ENCODE results near the gene JAK3. TPM values are rescaled to one million over a fixed set of nuclear protein-coding genes. Genes with fewer than 3 reads are reported as not detected.

The JAK3 gene
- total and polyA plus RNA-seq, 2 of the 4 experiments (the other 2 are of a cell fraction), result 0.36 to 1.5 TPM

DNA sequence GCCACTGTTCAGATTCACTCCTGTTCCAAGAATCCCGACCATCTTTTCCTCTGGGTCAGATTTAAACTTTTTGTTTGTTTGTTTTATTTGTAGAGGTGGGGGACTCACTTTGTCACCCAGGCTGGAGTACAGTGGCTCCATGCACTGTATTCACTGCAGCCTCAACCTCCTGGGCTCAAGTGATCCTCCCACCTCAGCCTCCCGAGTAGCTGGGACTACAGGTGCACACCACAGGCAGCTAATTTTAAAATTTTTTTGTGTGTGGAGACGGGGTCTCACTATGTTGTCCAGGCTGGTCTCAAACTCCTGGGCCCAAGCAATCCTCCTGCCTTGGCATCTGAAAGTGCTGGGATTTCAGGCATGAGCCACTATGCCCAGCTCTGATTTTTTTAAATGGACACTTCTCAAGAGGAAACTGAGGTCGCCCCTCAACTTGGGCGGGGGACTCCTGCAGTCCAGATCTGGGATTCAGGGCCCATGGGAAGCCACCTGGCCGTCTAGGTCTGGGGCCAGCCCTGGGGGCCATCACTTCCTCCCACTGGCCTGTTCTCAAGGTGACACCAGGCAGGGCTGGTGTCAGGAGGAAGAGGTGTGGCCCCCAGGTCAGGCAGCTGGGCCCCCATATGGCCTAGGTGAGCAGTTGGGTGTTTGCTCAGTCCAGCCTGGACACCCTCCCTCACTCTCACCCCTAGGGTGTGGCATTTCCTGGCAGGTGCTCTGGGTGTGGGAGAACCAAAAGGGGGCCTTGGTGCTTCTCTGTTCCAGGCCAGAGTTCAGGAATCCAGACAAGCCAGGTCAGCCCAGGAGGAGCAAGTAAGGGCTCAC lies 51.6 kb downstream of the JAK3 start (continued):
- TF ChIP-seq SMC3 (IDR thresholded peaks at IDR 0.05; ENCODE audit: low read depth, low read length), result no peak

DNA sequence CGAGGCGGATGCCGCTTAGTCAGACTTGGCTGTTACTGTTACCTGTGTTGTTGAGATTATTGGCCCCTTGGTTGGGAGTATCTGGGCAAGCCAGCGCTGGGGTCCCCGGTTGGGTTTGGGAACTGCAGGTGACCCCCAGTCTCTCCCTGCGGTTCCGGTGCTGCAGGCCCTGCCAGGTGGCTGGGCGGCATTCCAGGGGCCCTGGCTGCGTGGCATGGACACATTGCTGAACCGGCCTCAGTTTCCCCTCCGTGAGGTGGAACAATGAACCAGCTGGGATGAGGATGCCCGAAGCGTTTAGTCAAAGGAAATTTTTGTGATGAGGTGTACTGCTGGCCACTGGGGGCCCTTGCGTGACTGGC lies 52.3 kb downstream of the JAK3 start:
- Histone ChIP-seq H3K36me3 (ENCODE audit: control insufficient read depth, insufficient read depth, low read length) (no peaks in the 10 kb centered on the region), H2AK9ac (replicated peaks; ENCODE audit: low read depth, low read length, poor library complexity) (no peak overlapping the region), H2BK5ac (ENCODE audit: low read depth, low read length, poor library complexity, severe bottlenecking) (no peak overlapping the region), H4K91ac (ENCODE audit: insufficient read depth, low read depth, low read length) (no peak overlapping the region), H3K9me1 (ENCODE audit: insufficient read depth, low read length) (no peaks in the 10 kb centered on the region), H3K4me3 (ENCODE audit: insufficient read depth, low read depth, low read length) (no peak overlapping the region), H3K14ac (replicated peaks; ENCODE audit: low read depth, low read length) (no peak overlapping the region), H4K5ac (ENCODE audit: low read depth, low read length) (no peak overlapping the region), H3K9me3 (ENCODE audit: control insufficient read depth, insufficient read depth, low read length) (peaks cover 3% of the 10 kb centered on the region; the same call in 1 of the 2 replicates), H3K79me1 (ENCODE audit: low read depth in 1 of 2, low read length in 2 of 2) (no peaks in the 10 kb centered on the region), H2AFZ (replicated peaks; ENCODE audit: low read length, poor library complexity) (peak overlapping the region; percentile 51), H3K56ac (ENCODE audit: extremely low read depth, insufficient read depth, low read length) (no peak overlapping the region), H2BK20ac (ENCODE audit: low read depth, low read length) (no peak overlapping the region), H4K8ac (ENCODE audit: low read depth in 2 of 2, low read length in 2 of 2) (no peak overlapping the region), H2BK15ac (ENCODE audit: low read depth, low read length) (no peak overlapping the region), H4K20me1 (ENCODE audit: insufficient read depth, low read length) (no peaks in the 10 kb centered on the region), H3K18ac (ENCODE audit: low read depth, low read length) (no peak overlapping the region), H2AK5ac (ENCODE audit: low read depth, low read length) (no peak overlapping the region), H2BK120ac (ENCODE audit: low read depth, low read length) (no peak overlapping the region), H3K27me3 (ENCODE audit: control insufficient read depth, insufficient read depth, low read length) (peaks cover 65% of the 10 kb centered on the region), H3K9ac (ENCODE audit: low read depth, low read length) (no peak overlapping the region), H3K27ac (ENCODE audit: insufficient read depth, low read length) (no peak overlapping the region), H3K4ac (ENCODE audit: low read depth, low read length) (no peak overlapping the region), H3K4me1 (ENCODE audit: control insufficient read depth, insufficient read depth, low read length) (no peaks in the 10 kb centered on the region), H3K4me2 (ENCODE audit: low read depth, low read length) (no peak overlapping the region), H3K23ac (ENCODE audit: low read depth, low read length) (no peak overlapping the region)
- DNase-seq (no peak), ATAC-seq (ENCODE audit: low read depth) (no peak)
- in situ Hi-C loops (cut with MboI; ENCODE audit: low sequenced_read_pairs), result no loop called here
- BruUV-seq (replicated peaks), result no TSS peak
- intact Hi-C loops (cut with micrococcal nuclease), result no loop called here
- CTCF ChIA-PET, result interaction anchor here (1.7 kb wide), 1 partner anchor 29 kb away, joined by 5 read pairs; no protein-coding TSS in a partner anchor
- dilution Hi-C loops (cut with HindIII; ENCODE audit: low sequenced_read_pairs, unreplicated experiment), result no loop called here
- POLR2A ChIA-PET (ENCODE audit: unreplicated experiment), result no interaction called here
- 8% methylated on average over 2 of the region's 14 CpGs; no CpG with 5 or more reads in 1 of the 2 experiments for WGBS, 2 experiments (ENCODE audit: extremely low coverage in 2 of 2, insufficient read length in 1 of 2)
- TF ChIP-seq MXI1 (IDR thresholded peaks at IDR 0.05; ENCODE audit: borderline replicate concordance, low read depth, low read length) (no peak), RFX5 (IDR thresholded peaks at IDR 0.05; ENCODE audit: low read depth, low read length) (no peak), RAD21 (IDR thresholded peaks at IDR 0.05; ENCODE audit: low read length) (no peak), RCOR1 (IDR thresholded peaks at IDR 0.05; ENCODE audit: insufficient replicate concordance, low read length) (no peak), BHLHE40 (IDR thresholded peaks at IDR 0.05; ENCODE audit: low read depth, low read length) (no peak), POLR2A (IDR thresholded peaks at IDR 0.05; ENCODE audit: low read depth, low read length) (no peak), NFE2L2 (IDR thresholded peaks at IDR 0.05; ENCODE audit: low read depth, low read length) (no peak), FOS (IDR thresholded peaks at IDR 0.05; ENCODE audit: low read depth, low read length) (no peak), MAZ (IDR thresholded peaks at IDR 0.05; ENCODE audit: borderline replicate concordance, low read depth, low read length) (no peak), SMC3 (IDR thresholded peaks at IDR 0.05; ENCODE audit: low read depth, low read length) (no peak)
- TF ChIP-seq, protein P1, sequence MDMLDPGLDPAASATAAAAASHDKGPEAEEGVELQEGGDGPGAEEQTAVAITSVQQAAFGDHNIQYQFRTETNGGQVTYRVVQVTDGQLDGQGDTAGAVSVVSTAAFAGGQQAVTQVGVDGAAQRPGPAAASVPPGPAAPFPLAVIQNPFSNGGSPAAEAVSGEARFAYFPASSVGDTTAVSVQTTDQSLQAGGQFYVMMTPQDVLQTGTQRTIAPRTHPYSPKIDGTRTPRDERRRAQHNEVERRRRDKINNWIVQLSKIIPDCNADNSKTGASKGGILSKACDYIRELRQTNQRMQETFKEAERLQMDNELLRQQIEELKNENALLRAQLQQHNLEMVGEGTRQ (IDR thresholded peaks at IDR 0.05; ENCODE audit: low read depth, low read length), result no peak
- TF ChIP-seq, protein P2, sequence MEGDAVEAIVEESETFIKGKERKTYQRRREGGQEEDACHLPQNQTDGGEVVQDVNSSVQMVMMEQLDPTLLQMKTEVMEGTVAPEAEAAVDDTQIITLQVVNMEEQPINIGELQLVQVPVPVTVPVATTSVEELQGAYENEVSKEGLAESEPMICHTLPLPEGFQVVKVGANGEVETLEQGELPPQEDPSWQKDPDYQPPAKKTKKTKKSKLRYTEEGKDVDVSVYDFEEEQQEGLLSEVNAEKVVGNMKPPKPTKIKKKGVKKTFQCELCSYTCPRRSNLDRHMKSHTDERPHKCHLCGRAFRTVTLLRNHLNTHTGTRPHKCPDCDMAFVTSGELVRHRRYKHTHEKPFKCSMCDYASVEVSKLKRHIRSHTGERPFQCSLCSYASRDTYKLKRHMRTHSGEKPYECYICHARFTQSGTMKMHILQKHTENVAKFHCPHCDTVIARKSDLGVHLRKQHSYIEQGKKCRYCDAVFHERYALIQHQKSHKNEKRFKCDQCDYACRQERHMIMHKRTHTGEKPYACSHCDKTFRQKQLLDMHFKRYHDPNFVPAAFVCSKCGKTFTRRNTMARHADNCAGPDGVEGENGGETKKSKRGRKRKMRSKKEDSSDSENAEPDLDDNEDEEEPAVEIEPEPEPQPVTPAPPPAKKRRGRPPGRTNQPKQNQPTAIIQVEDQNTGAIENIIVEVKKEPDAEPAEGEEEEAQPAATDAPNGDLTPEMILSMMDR (conservative IDR thresholded peaks at IDR 0.05; ENCODE audit: low read depth, low read length), result no peak
- TF ChIP-seq, protein P3, sequence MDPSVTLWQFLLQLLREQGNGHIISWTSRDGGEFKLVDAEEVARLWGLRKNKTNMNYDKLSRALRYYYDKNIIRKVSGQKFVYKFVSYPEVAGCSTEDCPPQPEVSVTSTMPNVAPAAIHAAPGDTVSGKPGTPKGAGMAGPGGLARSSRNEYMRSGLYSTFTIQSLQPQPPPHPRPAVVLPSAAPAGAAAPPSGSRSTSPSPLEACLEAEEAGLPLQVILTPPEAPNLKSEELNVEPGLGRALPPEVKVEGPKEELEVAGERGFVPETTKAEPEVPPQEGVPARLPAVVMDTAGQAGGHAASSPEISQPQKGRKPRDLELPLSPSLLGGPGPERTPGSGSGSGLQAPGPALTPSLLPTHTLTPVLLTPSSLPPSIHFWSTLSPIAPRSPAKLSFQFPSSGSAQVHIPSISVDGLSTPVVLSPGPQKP (IDR thresholded peaks at IDR 0.05; ENCODE audit: borderline replicate concordance, low read depth, low read length), result no peak
